Upper lobe of left lung (tissue), 4 donors: ENCODE data around the gene EYA2.

Experiments used
- POLR2A ChIP-seq, 4 donors: fragments of 450-650 bp; IDR thresholded peaks; one replicate each; pipeline ENCODE4 v1.5.1; 2016 to 2017; ENCODE audit warnings: antibody characterized with exemption in 4 of 4, mild to moderate bottlenecking in 2 of 4
- POLR2AphosphoS5 ChIP-seq, 2 donors: sonication (generic); formaldehyde crosslinking; IDR thresholded peaks; one replicate each; pipeline ENCODE4 v1.5.1; 2017; ENCODE audit warnings: antibody characterized with exemption in 2 of 2

DNA sequence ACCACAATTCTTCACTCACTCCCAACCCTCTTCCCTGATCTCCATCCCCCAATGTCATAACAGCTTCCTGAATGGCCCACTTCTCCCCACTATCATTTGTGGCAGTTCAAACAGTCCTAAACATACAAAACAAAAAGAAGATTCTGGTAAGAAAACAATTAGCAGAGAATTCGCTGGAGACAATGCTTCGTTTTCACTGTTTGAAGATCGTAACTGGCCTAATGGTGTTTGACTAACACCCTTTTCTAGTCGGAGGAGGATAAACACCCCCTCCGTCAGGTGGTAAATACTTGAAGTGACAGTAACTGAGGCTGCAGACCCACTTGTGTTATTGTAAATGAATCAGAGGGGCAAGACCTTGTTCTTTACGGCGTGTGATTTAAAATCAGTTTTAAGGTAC is 3.8 kb downstream of the EYA2 start:
- TF ChIP-seq POLR2AphosphoS5 (IDR thresholded peaks at IDR 0.05) (no peak), POLR2A (IDR thresholded peaks at IDR 0.05) (no peak)
